HCEC 1CT (cell line): ENCODE data around the gene BRCA2.

ENCODE experiments used
- DNase-seq: peaks from one replicate; pipeline ENCODE4 v3.0.0-alpha.2; 2017

The BRCA2 gene

GRCh38 chr13:32315238-32316027 is at the start of gene BRCA2, which contains the start of gene ZAR1L:
BRCA2 (plus strand) TSS chr13:32315508; CDS start chr13:32316461, 953 bp downstream.
ZAR1L (minus strand) TSS chr13:32315363; CDS start chr13:32311925, 3,438 bp downstream.
- DNase-seq, result peak; percentile 89

- DNase-seq, result no peak
Observed at GRCh38 chr13:32265726-32266125, 49.6 kb upstream of the BRCA2 start.

GRCh38 chr13:32266130-32266529 is 49.2 kb upstream of the BRCA2 start:
- no peak for DNase-seq

GRCh38 chr13:32267836-32268439 is 47.4 kb upstream of the BRCA2 start:
- DNase-seq, result no peak

- peak; percentile 47 for DNase-seq
Observed at GRCh38 chr13:32272021-32272683, 43.2 kb upstream of the BRCA2 start.

GRCh38 chr13:32277839-32278238 is 37.5 kb upstream of the BRCA2 start:
- no peak for DNase-seq

GRCh38 chr13:32278426-32278825 is 36.9 kb upstream of the BRCA2 start:
- peak; percentile 54 for DNase-seq

- no peak for DNase-seq
Observed at GRCh38 chr13:32281096-32281495, 34.2 kb upstream of the BRCA2 start.

- no peak for DNase-seq
Observed at GRCh38 chr13:32282096-32282711, 33.1 kb upstream of the BRCA2 start.

GRCh38 chr13:32284927-32285632 is 30.2 kb upstream of the BRCA2 start:
- DNase-seq, result peak; percentile 24

GRCh38 chr13:32285633-32285965 is 29.7 kb upstream of the BRCA2 start:
- DNase-seq, result no peak

GRCh38 chr13:32297206-32297605 is 18.1 kb upstream of the BRCA2 start:
- no peak for DNase-seq

GRCh38 chr13:32298695-32299094 is 16.6 kb upstream of the BRCA2 start:
- DNase-seq, result no peak

GRCh38 chr13:32299893-32300292 is 15.4 kb upstream of the BRCA2 start:
- no peak for DNase-seq

- no peak for DNase-seq
Observed at GRCh38 chr13:32300406-32300805, 14.9 kb upstream of the BRCA2 start.

GRCh38 chr13:32300920-32301319 is 14.4 kb upstream of the BRCA2 start:
- DNase-seq, result no peak

- no peak for DNase-seq
Observed at GRCh38 chr13:32302461-32302860, 12.8 kb upstream of the BRCA2 start.

- DNase-seq, result no peak
Observed at GRCh38 chr13:32305646-32306045, 9.7 kb upstream of the BRCA2 start.

GRCh38 chr13:32309312-32310133 is 5.8 kb upstream of the BRCA2 start:
- DNase-seq, result no peak

- peak; percentile 60 for DNase-seq
Observed at GRCh38 chr13:32310134-32310706, 5.1 kb upstream of the BRCA2 start.

GRCh38 chr13:32311188-32311897 is 4.0 kb upstream of the BRCA2 start:
- no peak for DNase-seq
